K562 (cell line): Measurements from ENCODE around the gene TEX50. TPM values are rescaled to one million over a fixed set of nuclear protein-coding genes. Genes with fewer than 3 reads are reported as not detected.

Source experiments
- EP300 ChIP-seq: IDR thresholded peaks from 2 replicates; pipeline ENCODE4 v1.6.1; 2012; ENCODE audit warnings: low read length, improper control_type of control experiment
- GABPA ChIP-seq: fragments of 200-800 bp; sonication (Bioruptor generic); conservative IDR thresholded peaks from 2 replicates; pipeline ENCODE4 v1.6.1; 2016; ENCODE audit warnings: low read depth, missing genetic modification characterization, missing compliant biosample characterization
- HNRNPL ChIP-seq: fragments of 200-400 bp; formaldehyde crosslinking; IDR thresholded peaks from 2 replicates; pipeline ENCODE4 v1.6.1; 2017; ENCODE audit warnings: low read depth, mild to moderate bottlenecking, low read length
- PRMT5 ChIP-seq: sonication (generic); formaldehyde crosslinking; IDR thresholded peaks from 2 replicates; pipeline ENCODE4 v1.5.0; 2020; ENCODE audit warnings: missing genetic modification reagents
- SMAD4 ChIP-seq: fragments of 250-450 bp; sonication (Bioruptor Pico); conservative IDR thresholded peaks from 2 replicates; pipeline ENCODE4 v1.8.0; 2021; ENCODE audit warnings: inconsistent platforms, mild to moderate bottlenecking, moderate library complexity
- TARDBP ChIP-seq: fragments of 450-650 bp; IDR thresholded peaks from 2 replicates; pipeline ENCODE4 v1.6.1; 2016
- ZBTB40 ChIP-seq, 2 experiments: fragments of 450-650 bp in 1 of 2; sonication (generic) in 1 of 2; formaldehyde crosslinking in 1 of 2; IDR thresholded peaks; 2 replicates each; pipeline versions ENCODE4 v1.7.1 to v1.9.0; 2016 to 2022; ENCODE audit warnings: inconsistent platforms in 1 of 2, mild to moderate bottlenecking in 1 of 2, missing genetic modification reagents in 1 of 2
- ZNF184 ChIP-seq: sonication (generic); formaldehyde crosslinking; IDR thresholded peaks from 2 replicates; pipeline ENCODE4 v1.5.0; 2020; ENCODE audit warnings: missing genetic modification reagents
- ZNF263 ChIP-seq: sonication (generic); formaldehyde crosslinking; IDR thresholded peaks from 2 replicates; pipeline ENCODE4 v1.8.0; 2022; ENCODE audit warnings: mild to moderate bottlenecking, missing genetic modification reagents, borderline replicate concordance
- polyA plus RNA-seq, 8 experiments: library from polyadenylated mRNA; depleted of rRNA in 4 of 8; stranded (reverse) in 5 of 8; unstranded in 3 of 8; fragments of >200 nt; fragmentation: Nextera tagmentation in 2 of 8; fragmentation: Illumina TruSeq in 1 of 8; extraction: Ambion mirVana in 2 of 8; extraction: Trizol in 1 of 8; gene quantifications; 2 replicates each; pipeline versions ENCODE4 v1.2.1 to v1.2.3, GENCODE V29; 2011 to 2014; ENCODE audit warnings: inconsistent platforms in 1 of 8, missing spikeins in 1 of 8
- total RNA-seq, 7 experiments: library from RNA; depleted of rRNA in 6 of 7; stranded (reverse); fragments of >200 nt in 6 of 7; fragmentation: Illumina TruSeq in 2 of 7; extraction: Trizol in 2 of 7; gene quantifications; 2 replicates each; pipeline versions ENCODE4 v1.2.1 to v1.2.3, GENCODE V29; 2011 to 2021; ENCODE audit warnings: low replicate concordance in 1 of 7

TEX50 gene
- total and polyA plus RNA-seq, 9 of the 15 experiments (the other 6 are each of a cell fraction or from before 2014, with no cell fraction given): not detected

- TF ChIP-seq ZBTB40 (IDR thresholded peaks at IDR 0.05) (no peak), ZBTB40 (CRISPR knock-in tag; IDR thresholded peaks at IDR 0.05) (no peak), EP300 (no peak), TARDBP (no peak), ZNF263 (CRISPR knock-in tag) (no peak), GABPA (no peak), HNRNPL (no peak), PRMT5 (CRISPR knock-in tag) (no peak), ZNF184 (CRISPR knock-in tag) (no peak), SMAD4 (CRISPR knock-in tag) (no peak)
These were observed at the start of gene TEX50 (continued) for GRCh38 chr1:173635116-173635515.
